AG04449 (cell line): Measurements from ENCODE around the gene KCNQ1OT1.

Source experiments
- CTCF ChIA-PET: fragments of 350-600 bp; formaldehyde crosslinking; extraction: SDS; loops from one replicate; lab custom pipeline; 2021; ENCODE audit warnings: antibody characterized with exemption; lab: Yijun Ruan, JAX
- POLR2A ChIA-PET: fragments of 400-600, 350-600 bp; formaldehyde crosslinking; extraction: SDS; loops from one replicate; lab custom pipeline; 2020; ENCODE audit warnings: antibody characterized with exemption, inconsistent platforms; lab: Yijun Ruan, JAX
- DNase-seq: peaks from one replicate; pipeline ENCODE4 v3.0.0-alpha.2; 2010; ENCODE audit warnings: low read depth, low spot score
- H3K4me3 ChIP-seq: 2 replicates; pipeline ENCODE4 v1.5.1; 2011; ENCODE audit warnings: low read depth, mild to moderate bottlenecking, control low read depth, low read length
- CTCF ChIP-seq: IDR thresholded peaks from one replicate; pipeline ENCODE4 v1.5.1; 2011; ENCODE audit warnings: mild to moderate bottlenecking, moderate library complexity, low read length, control low read depth, inconsistent platforms; ENCODE audit not compliant: insufficient read depth; ENCODE audit errors: missing control alignments

The KCNQ1OT1 gene

DNA sequence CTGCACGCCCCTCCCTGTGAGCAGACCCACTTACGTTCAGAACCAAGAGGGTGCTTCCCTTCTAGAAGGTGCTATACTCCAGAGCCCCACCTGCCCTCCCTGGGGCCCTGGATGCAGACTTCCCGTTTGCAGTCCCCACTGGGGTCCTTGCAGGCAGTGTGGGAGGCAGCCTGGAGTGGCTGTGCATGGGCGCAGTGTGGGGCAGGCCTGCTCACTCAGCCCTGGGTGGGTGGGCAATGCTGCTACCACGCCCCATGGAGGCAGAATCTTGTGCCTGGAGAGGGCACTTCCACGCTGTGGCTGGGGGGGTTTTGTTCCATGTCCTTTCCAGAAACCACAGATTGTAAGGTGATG is 116.2 kb downstream of the KCNQ1OT1 start:
- POLR2A ChIA-PET: no interaction called here
- CTCF ChIA-PET: no interaction called here
- DNase-seq: no peak
- no peak overlapping the region for H3K4me3 ChIP-seq
- TF ChIP-seq CTCF: no peak

DNA sequence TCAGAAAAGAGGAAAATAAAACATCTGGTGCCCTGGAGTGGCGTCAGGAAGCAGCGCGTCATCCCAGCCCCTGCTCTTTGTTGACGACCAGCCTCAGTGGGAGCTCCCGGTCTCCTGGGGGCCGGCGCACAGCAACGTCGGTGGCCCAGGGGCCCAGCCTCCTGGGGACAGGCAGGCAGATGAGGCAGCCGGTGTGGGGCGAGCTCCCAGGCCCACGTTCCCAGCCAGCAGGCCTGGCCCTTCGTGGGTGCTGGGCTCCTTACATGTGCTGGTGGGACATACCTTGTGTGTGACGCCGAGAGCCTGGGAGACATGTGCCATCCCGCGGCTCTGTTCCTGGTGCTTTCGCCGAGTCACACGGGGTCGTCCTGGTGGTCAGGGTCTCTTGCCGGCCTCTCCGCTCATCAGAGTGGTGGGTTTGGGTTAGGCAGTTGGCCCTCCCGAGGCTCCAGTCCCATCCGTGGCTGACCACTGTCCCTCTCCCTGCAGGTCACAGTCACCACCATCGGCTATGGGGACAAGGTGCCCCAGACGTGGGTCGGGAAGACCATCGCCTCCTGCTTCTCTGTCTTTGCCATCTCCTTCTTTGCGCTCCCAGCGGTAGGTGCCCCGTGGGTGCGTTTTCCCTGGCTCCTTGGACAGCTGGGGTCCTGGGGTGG is 116.7 kb downstream of the KCNQ1OT1 start:
- CTCF ChIA-PET: no interaction called here
- DNase-seq: no peak
- POLR2A ChIA-PET: no interaction called here
- TF ChIP-seq CTCF: no peak
- no peak overlapping the region for H3K4me3 ChIP-seq

DNA sequence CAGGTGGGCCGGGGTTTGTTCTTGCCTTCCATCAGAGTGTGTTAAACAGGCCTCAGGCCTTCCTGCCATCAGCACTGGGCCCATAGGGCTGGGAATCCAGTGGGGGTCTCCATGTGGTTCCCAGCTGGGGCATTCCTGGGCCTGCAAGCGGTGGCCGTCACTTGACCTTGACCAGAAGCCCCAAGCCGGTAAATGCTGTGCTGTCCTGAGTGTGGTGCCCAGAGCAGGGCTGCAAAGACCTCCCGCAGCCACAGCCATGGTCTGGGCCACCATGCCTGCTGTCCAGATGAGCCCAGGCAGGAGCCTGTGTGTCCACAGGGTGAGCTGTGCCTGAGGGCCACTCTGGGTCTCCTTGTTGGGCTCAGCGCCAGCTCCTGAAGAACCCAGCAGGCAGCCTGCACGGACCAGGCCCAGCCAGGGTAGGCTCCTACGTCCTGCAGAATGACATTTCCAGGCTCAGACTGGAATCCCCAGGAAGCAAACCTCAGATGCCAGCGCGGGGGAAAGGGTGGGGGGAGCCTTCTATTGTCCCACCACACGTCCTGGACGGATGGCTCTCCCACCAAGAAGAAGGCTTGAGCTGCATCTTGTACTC is 117.3 kb downstream of the KCNQ1OT1 start:
- DNase-seq: no peak
- no peak for TF ChIP-seq CTCF
- ChIA-PET POLR2A (no interaction called here), CTCF (interaction anchor here (1.4 kb wide), 1 partner anchor 309 kb away, joined by 3 read pairs; no protein-coding TSS in a partner anchor)
- H3K4me3 ChIP-seq: no peak overlapping the region

DNA sequence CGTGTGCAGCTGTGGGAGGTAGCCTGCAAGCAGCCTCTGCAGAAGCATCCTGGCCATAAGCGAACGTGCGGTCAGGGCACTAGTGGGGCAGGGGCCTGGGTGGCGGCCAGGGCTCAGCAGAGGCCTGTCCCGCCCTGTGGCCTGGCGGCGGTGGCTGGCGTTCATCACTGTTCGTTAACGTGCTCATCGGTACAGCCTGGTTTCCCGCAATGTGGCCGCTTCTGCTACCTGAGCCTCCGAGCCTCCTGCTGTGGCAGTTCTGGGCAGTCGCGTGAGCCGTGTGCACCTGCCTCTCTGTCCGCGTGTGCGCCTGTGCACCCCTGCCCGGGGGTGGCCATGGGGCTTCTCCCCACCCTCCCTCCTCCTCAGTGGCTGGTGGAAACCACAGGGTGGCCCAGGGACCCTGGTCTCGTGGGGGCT is 117.9 kb downstream of the KCNQ1OT1 start:
- ChIA-PET CTCF (interaction anchor here (1.4 kb wide), 1 partner anchor 310 kb away, joined by 3 read pairs; no protein-coding TSS in a partner anchor), POLR2A (no interaction called here)
- no peak overlapping the region for H3K4me3 ChIP-seq
- TF ChIP-seq CTCF: no peak
- no peak for DNase-seq

DNA sequence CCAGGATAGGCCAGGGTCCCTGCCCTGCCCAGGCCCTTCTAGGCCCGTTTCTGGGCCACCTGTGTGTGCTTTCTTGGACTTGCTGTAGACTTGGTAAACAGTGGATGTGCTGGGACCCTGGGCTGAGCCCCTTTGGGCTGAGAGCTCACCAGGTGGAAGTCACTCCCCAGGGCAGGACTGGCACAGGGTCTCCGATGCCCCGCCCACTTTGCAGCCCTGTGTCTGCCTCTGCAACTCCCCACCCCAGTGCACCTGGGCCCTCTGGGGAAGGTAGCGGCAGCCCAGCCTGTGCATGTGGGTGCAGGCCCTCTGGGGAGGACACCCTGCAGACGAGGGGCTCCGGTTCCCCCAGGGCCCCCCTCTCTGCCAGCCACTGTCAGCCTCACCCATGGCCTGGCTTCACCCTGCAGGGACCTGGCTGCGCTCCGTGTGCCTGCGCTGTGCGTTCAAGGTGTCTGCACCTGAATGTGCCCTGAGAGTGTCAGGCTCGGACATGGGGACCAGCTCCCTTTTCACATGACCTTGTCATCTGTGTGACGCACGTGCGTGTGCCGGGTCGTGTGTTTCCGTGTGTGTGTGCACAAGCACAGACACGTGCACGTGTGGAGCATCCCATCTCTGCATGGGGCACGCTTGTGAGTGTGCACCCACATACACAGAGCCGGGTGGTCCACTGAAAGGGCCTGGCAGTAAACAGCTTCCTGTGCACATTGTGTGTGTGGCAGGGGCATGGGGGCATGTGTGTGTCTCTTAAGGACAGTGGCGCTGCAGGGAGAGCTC is 118.5 kb downstream of the KCNQ1OT1 start:
- POLR2A ChIA-PET: no interaction called here
- CTCF ChIA-PET: interaction anchor here (1.4 kb wide), 1 partner anchor 310 kb away, joined by 3 read pairs; no protein-coding TSS in a partner anchor
- TF ChIP-seq CTCF: no peak
- no peak overlapping the region for H3K4me3 ChIP-seq
- DNase-seq: no peak

- DNase-seq: no peak
- no peak for TF ChIP-seq CTCF
- POLR2A ChIA-PET: no interaction called here
- H3K4me3 ChIP-seq: no peak overlapping the region
- CTCF ChIA-PET: no interaction called here
These were observed 119.2 kb downstream of the KCNQ1OT1 start for GRCh38 chr11:2580571-2581001.
